ENCODE measurements around the gene COL13A1.

The COL13A1 gene

GRCh38 chr10:69979174-69979573 is 177.5 kb downstream of the COL13A1 start:
- no peak for ATAC-seq
- TF ChIP-seq BACH2 (CRISPR knock-in tag; IDR thresholded peaks at IDR 0.05; ENCODE audit: borderline replicate concordance) (no peak), PATZ1 (CRISPR knock-in tag; IDR thresholded peaks at IDR 0.05; ENCODE audit: borderline replicate concordance) (no peak), ESRRG (CRISPR knock-in tag; IDR thresholded peaks at IDR 0.05) (no peak), TOX (CRISPR knock-in tag; IDR thresholded peaks at IDR 0.05; ENCODE audit: borderline replicate concordance) (no peak), OSR1 (CRISPR knock-in tag; IDR thresholded peaks at IDR 0.05) (no peak), ARNTL (CRISPR knock-in tag; IDR thresholded peaks at IDR 0.05; ENCODE audit: borderline replicate concordance, low read depth) (no peak), TCF4 (CRISPR knock-in tag; IDR thresholded peaks at IDR 0.05; ENCODE audit: borderline replicate concordance) (no peak), CSDC2 (CRISPR knock-in tag; IDR thresholded peaks at IDR 0.05) (no peak), PPARA (CRISPR knock-in tag; IDR thresholded peaks at IDR 0.05; ENCODE audit: borderline replicate concordance) (no peak), ZNF8 (CRISPR knock-in tag; IDR thresholded peaks at IDR 0.05) (no peak), RARB (CRISPR knock-in tag; IDR thresholded peaks at IDR 0.05) (no peak), POU6F1 (CRISPR knock-in tag; IDR thresholded peaks at IDR 0.05; ENCODE audit: borderline replicate concordance, low read depth) (no peak), CSRNP3 (CRISPR knock-in tag; IDR thresholded peaks at IDR 0.05) (no peak), CREB5 (CRISPR knock-in tag; IDR thresholded peaks at IDR 0.05; ENCODE audit: low read depth) (no peak), ZFP30 (CRISPR knock-in tag; IDR thresholded peaks at IDR 0.05) (no peak), ZFP3 (CRISPR knock-in tag; IDR thresholded peaks at IDR 0.05) (no peak), ISL1 (CRISPR knock-in tag; IDR thresholded peaks at IDR 0.05) (no peak), SNAI2 (CRISPR knock-in tag; IDR thresholded peaks at IDR 0.05) (no peak), ZNF565 (CRISPR knock-in tag; conservative IDR thresholded peaks at IDR 0.05; ENCODE audit: low read depth) (no peak), GLIS3 (CRISPR knock-in tag; IDR thresholded peaks at IDR 0.05) (no peak)

- TF ChIP-seq GLIS3 (CRISPR knock-in tag; IDR thresholded peaks at IDR 0.05) (no peak), SNAI2 (CRISPR knock-in tag; IDR thresholded peaks at IDR 0.05) (no peak), RARB (CRISPR knock-in tag; IDR thresholded peaks at IDR 0.05) (no peak), TCF4 (CRISPR knock-in tag; IDR thresholded peaks at IDR 0.05; ENCODE audit: borderline replicate concordance) (no peak), ZC3H10 (CRISPR knock-in tag; IDR thresholded peaks at IDR 0.05) (no peak), POU6F1 (CRISPR knock-in tag; IDR thresholded peaks at IDR 0.05; ENCODE audit: borderline replicate concordance, low read depth) (no peak), CREB5 (CRISPR knock-in tag; IDR thresholded peaks at IDR 0.05; ENCODE audit: low read depth) (no peak), ISL1 (CRISPR knock-in tag; IDR thresholded peaks at IDR 0.05) (no peak), ARNTL (CRISPR knock-in tag; IDR thresholded peaks at IDR 0.05; ENCODE audit: borderline replicate concordance, low read depth) (no peak)
- ATAC-seq, result no peak
These were observed 179.0 kb downstream of the COL13A1 start for GRCh38 chr10:69980672-69981071.

- no peak for TF ChIP-seq CSDC2 (CRISPR knock-in tag; IDR thresholded peaks at IDR 0.05)
- TF ChIP-seq TOX (CRISPR knock-in tag; IDR thresholded peaks at IDR 0.05; ENCODE audit: borderline replicate concordance), result no peak
- TF ChIP-seq PPARA (CRISPR knock-in tag; IDR thresholded peaks at IDR 0.05; ENCODE audit: borderline replicate concordance), result no peak
- no peak for TF ChIP-seq ZNF70 (CRISPR knock-in tag; IDR thresholded peaks at IDR 0.05)
- no peak for TF ChIP-seq CREB5 (CRISPR knock-in tag; IDR thresholded peaks at IDR 0.05; ENCODE audit: low read depth)
- TF ChIP-seq ZNF565 (CRISPR knock-in tag; conservative IDR thresholded peaks at IDR 0.05; ENCODE audit: low read depth), result no peak
- TF ChIP-seq POU6F1 (CRISPR knock-in tag; IDR thresholded peaks at IDR 0.05; ENCODE audit: borderline replicate concordance, low read depth), result no peak
- TF ChIP-seq ZFP3 (CRISPR knock-in tag; IDR thresholded peaks at IDR 0.05), result no peak
- ATAC-seq, result no peak
These were observed 186.4 kb downstream of the COL13A1 start for GRCh38 chr10:69988094-69988493.

Measured in SK-N-SH treated with all-trans-retinoic acid at 6 μM for 48 hours (cell line).